Measurements from ENCODE around the gene TGM3.

GRCh38 chr20:2333821-2334220 lies 38.0 kb downstream of the TGM3 start:
- TF ChIP-seq CTCF (conservative IDR thresholded peaks at IDR 0.05 in 1 of 2, IDR thresholded peaks at IDR 0.05 in 1 of 2; ENCODE audit: low read depth in 1 of 2, low read length in 2 of 2) (no peak), EZH2 (IDR thresholded peaks at IDR 0.05; ENCODE audit: low read length, missing control alignments) (no peak)
